Heart left ventricle (tissue), 16 donors: ENCODE measurements around the gene HPRT1. TPM values are rescaled to one million over a fixed set of nuclear protein-coding genes. Genes with fewer than 3 reads are reported as not detected.

ENCODE experiments used
- ATAC-seq, 4 donors: fragments of 200-7000 bp; cut with Tn5 transposase; one replicate each; pipeline ENCODE4 v1.9.1; 2020 to 2022; ENCODE audit warnings: moderate library complexity in 4 of 4, mild to moderate bottlenecking in 3 of 4, moderate number of reproducible peaks in 1 of 4
- DNase-seq, 5 donors: peaks; one replicate each; pipeline ENCODE4 v3.0.0-alpha.2; 2020
- H3K27ac ChIP-seq, 12 donors: fragments of 200-600 bp; sonication (generic) in 4 of 12; one replicate each; pipeline versions ENCODE4 v1.5.0 to v1.8.0; 2016 to 2022; ENCODE audit warnings: mild to moderate bottlenecking in 2 of 12
- H3K27me3 ChIP-seq, 9 donors: fragments of 200-600 bp; sonication (generic) in 2 of 9; one replicate each; pipeline versions ENCODE4 v1.5.1 to v1.8.0; 2016 to 2022; ENCODE audit warnings: mild to moderate bottlenecking in 3 of 9
- H3K36me3 ChIP-seq, 9 donors: fragments of 200-600 bp; sonication (generic) in 2 of 9; one replicate each; pipeline versions ENCODE4 v1.5.0 to v1.8.0; 2018 to 2022; ENCODE audit warnings: mild to moderate bottlenecking in 2 of 9
- H3K4me1 ChIP-seq, 12 donors: fragments of 200-600 bp; sonication (generic) in 4 of 12; one replicate each; pipeline versions ENCODE4 v1.5.0 to v1.8.0; 2016 to 2022; ENCODE audit warnings: mild to moderate bottlenecking in 3 of 12
- H3K4me3 ChIP-seq, 12 donors: fragments of 200-600 bp; sonication (generic) in 4 of 12; one replicate each; pipeline versions ENCODE4 v1.5.0 to v1.8.0; 2017 to 2022; ENCODE audit warnings: mild to moderate bottlenecking in 9 of 12, moderate library complexity in 4 of 12
- H3K9me3 ChIP-seq, 12 donors: fragments of 200-600 bp; sonication (generic) in 4 of 12; one replicate each; pipeline versions ENCODE4 v1.5.0 to v1.8.0; 2016 to 2022; ENCODE audit warnings: mild to moderate bottlenecking in 1 of 12
- POLR2A ChIP-seq, 2 donors: fragments of 450-650 bp; IDR thresholded peaks; one replicate each; pipeline ENCODE4 v1.6.1; 2017; ENCODE audit warnings: antibody characterized with exemption in 2 of 2, mild to moderate bottlenecking in 2 of 2, moderate library complexity in 2 of 2
- WGBS, 4 donors: extraction: QIAGEN DNeasy Blood & Tissue Kit in 2 of 4; methylation state at CpG; one replicate each; pipeline versions ENCODE4 v1.1.5 to v1.1.7; 2013 to 2018; 5-methylcytosine and 5-hydroxymethylcytosine counted together
- intact Hi-C, 10 donors: fragments of 100-400 bp; cut with DNase I; formaldehyde crosslinking; loops; one replicate each; pipeline versions ENCODE4 v1.11.1 to v1.14.2; 2022
- polyA plus RNA-seq, 2 donors: library from polyadenylated mRNA; stranded (reverse); fragments of 200-250 nt; gene quantifications; one replicate each; pipeline ENCODE4 v1.2.3, GENCODE V29; 2013
- total RNA-seq, 9 donors: library from RNA; depleted of rRNA in 2 of 9; stranded (reverse); fragments of >200 nt in 2 of 9; fragmentation: NEBNext Ultra II Directional in 3 of 9; extraction: Animal tissue kit (Norgen Biotek cat#: 25700) in 3 of 9; gene quantifications; one replicate each; pipeline versions ENCODE4 v1.1.0 to v1.2.4, GENCODE V29; 2016 to 2023
- TF ChIP-seq, protein P1 (sequence below), 12 donors: fragments of 200-600 bp; sonication (generic) in 4 of 12; IDR thresholded peaks; one replicate each; pipeline versions ENCODE4 v1.5.0 to v1.8.0; 2018 to 2022; ENCODE audit warnings: antibody characterized with exemption in 12 of 12, mild to moderate bottlenecking in 5 of 12
- donor health status: ischemic (EF 13 %, LVEDD 7.1; RV severe dilation, severe dysfunction).
- donor health status: healthy with polysubstance abuse.
- donor health status: DM: no; HTN: yes; CAD: no.
- donor health status: DM: no; HTN: no; CAD: no.
- donor health status: ischemic (EF 25% LVEDD 6.9; RV normal size, moderate dysfunction).
- donor health status: ischemic (EF 25% LVEDD 5.7; RV mildly dilated, moderate dysfunction).
- donor health status: healthy.
- donor health status: DM: yes; HTN: yes; CAD: no.
- donor health status: ischemic (EF 35%, LVEDD 5.7; RV mildly dilated, moderate dysfunction).
- donor health status: nonischemic (EF 11% LVEDD 7.7; RV severe dilation, severe dysfunction).
- donor health status: DM: yes; HTN: yes; CAD: no.
- donor health status: PGD.
- donor health status: ischemic (EF 29% LVEDD 5.4; RV normal size, mild dysfunction).
- donor health status: nonischemic (EF 23%, LVEDD 6.1; RV moderate dilation, normal function).

HPRT1 gene
- total and polyA plus RNA-seq, 11 donors: 9.2 to 35.1 (median 25.6) TPM

DNA sequence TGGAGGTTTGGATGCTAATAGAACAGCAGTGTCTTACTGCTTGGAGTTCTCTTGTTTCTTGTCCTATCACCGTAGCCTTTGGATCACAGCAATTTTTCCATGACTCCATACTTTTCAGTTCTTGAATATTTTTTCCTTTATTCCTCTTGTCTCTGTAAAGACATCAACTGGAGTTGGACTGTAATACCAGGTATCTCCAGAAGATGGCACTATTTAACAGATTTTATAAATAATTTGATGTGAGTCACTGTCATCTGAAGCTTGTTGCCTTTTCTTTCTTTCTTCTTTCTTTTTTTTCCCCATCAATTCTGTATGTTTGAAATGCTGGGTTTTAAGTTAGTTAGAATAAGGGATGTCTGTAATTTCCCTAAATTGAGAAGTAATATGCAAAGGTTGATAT is 24.1 kb downstream of the HPRT1 start:
- DNase-seq (no peak), ATAC-seq (no peak)
- WGBS, 4 donors: 55 to 71% (median 58%) methylated on average over 1 of the region's 1 CpG
- intact Hi-C loops: loop anchor here in 6 of 10 donors (5.0 to 10.0 kb wide), 5 partner anchors 268 to 423 kb away; no protein-coding TSS in a partner anchor
- Histone ChIP-seq H3K27me3 (no peaks in the 10 kb centered on the region), H3K36me3 (peaks cover 0 to 18% (median 0%) of the 10 kb centered on the region in 9 donors), H3K4me1 (no peaks in the 10 kb centered on the region), H3K9me3 (no peaks in the 10 kb centered on the region), H3K27ac (no peak overlapping the region), H3K4me3 (no peak overlapping the region)
- TF ChIP-seq, protein P1, sequence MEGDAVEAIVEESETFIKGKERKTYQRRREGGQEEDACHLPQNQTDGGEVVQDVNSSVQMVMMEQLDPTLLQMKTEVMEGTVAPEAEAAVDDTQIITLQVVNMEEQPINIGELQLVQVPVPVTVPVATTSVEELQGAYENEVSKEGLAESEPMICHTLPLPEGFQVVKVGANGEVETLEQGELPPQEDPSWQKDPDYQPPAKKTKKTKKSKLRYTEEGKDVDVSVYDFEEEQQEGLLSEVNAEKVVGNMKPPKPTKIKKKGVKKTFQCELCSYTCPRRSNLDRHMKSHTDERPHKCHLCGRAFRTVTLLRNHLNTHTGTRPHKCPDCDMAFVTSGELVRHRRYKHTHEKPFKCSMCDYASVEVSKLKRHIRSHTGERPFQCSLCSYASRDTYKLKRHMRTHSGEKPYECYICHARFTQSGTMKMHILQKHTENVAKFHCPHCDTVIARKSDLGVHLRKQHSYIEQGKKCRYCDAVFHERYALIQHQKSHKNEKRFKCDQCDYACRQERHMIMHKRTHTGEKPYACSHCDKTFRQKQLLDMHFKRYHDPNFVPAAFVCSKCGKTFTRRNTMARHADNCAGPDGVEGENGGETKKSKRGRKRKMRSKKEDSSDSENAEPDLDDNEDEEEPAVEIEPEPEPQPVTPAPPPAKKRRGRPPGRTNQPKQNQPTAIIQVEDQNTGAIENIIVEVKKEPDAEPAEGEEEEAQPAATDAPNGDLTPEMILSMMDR (IDR thresholded peaks at IDR 0.05): peak; percentile 40 to 67 (median 58)
- TF ChIP-seq POLR2A (IDR thresholded peaks at IDR 0.05): no peak

DNA sequence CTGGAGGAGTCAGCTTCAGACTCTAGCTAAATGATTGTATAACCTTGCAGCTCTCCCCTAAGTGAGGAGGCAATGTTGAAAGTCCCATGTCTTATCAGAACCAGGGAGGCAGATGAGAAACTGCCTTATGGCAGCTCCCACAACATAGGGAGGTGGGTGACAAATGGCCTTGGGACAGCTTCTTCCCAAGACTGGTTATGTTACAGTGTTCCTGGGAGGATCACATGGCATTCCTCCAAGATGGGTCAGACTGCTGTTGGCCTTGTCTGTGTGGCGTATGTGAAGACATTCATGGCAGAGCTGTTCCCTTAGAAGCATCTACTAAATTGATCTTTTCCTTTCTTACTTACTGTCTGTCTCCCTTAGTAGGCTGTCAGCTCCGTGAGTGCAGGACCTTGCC is 42.0 kb downstream of the HPRT1 start:
- WGBS, 4 donors: 74 to 92% (median 86%) methylated on average over 2 of the region's 2 CpGs

DNA sequence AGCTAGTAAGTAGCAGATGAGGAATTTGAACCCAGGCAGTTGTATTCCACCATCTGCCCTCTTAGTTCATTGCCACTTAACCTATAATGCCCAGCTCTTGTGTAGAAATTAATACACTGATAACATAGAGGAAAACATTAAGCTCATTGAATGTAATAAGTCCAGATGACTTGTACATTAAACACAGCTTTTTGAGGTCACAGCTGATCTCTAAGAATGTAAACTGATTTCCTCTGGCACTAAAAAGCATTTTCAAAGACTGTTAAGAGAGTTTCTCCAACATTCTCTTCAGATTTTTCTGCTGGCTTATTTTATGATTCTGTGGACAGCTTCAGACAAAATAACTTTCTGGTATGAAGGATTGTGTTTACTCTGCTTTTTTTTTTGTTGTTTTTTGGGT is 42.7 kb downstream of the HPRT1 start:
- intact Hi-C loops: no loop called here
- H3K4me3 ChIP-seq: no peak overlapping the region
- peaks cover 0 to 10% (median 0%) of the 10 kb centered on the region in 9 donors for H3K27me3 ChIP-seq
- ATAC-seq (no peak), DNase-seq (no peak)
- no peak overlapping the region for H3K27ac ChIP-seq
- no peak for TF ChIP-seq POLR2A (IDR thresholded peaks at IDR 0.05)
- TF ChIP-seq, protein P1 (IDR thresholded peaks at IDR 0.05): no peak
- H3K36me3 ChIP-seq: peaks cover 0 to 13% (median 4%) of the 10 kb centered on the region in 9 donors
- no peaks in the 10 kb centered on the region for H3K4me1 ChIP-seq
- H3K9me3 ChIP-seq: no peaks in the 10 kb centered on the region

More for the DNA sequence above, 42.0 kb downstream of the HPRT1 start:
- TF ChIP-seq, protein P1 (IDR thresholded peaks at IDR 0.05): no peak
- Histone ChIP-seq H3K9me3 (no peaks in the 10 kb centered on the region), H3K36me3 (peaks cover 0 to 13% (median 4%) of the 10 kb centered on the region in 9 donors), H3K27me3 (peaks cover 0 to 10% (median 0%) of the 10 kb centered on the region in 9 donors), H3K4me3 (no peak overlapping the region), H3K27ac (no peak overlapping the region), H3K4me1 (no peaks in the 10 kb centered on the region)
- intact Hi-C loops: no loop called here
- DNase-seq (no peak), ATAC-seq (no peak)

DNA sequence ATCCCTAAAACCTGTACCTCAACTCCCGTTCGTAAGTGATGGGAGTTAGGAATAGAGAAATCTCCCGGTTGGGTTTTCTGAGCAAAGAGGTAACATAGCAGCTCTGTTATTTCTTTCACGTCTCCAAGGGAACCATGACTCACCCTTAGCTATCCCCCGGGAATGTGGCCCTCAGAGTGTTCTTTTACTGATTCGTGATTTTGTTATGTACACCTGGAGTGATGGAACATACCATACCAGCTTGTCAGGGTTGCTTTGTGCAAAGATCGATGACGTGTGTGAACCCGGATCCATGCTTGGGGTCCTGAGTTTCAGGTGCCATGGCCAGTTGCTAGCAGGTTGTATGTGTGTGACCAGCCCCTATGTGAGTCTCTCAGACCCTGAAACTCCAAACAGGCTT is 52.6 kb downstream of the HPRT1 start:
- intact Hi-C loops: no loop called here
- WGBS, 4 donors: 82 to 93% (median 87%) methylated on average over 9 of the region's 9 CpGs
- Histone ChIP-seq H3K36me3 (no peaks in the 10 kb centered on the region), H3K4me3 (no peak overlapping the region), H3K9me3 (no peaks in the 10 kb centered on the region), H3K4me1 (no peaks in the 10 kb centered on the region), H3K27ac (no peak overlapping the region), H3K27me3 (no peaks in the 10 kb centered on the region)
- DNase-seq (no peak), ATAC-seq (no peak)
- TF ChIP-seq, protein P1 (IDR thresholded peaks at IDR 0.05): no peak
- TF ChIP-seq POLR2A (IDR thresholded peaks at IDR 0.05): no peak
